Measurements from ENCODE around the gene APBB1IP.
A peak's percentile ranks its signal among the peaks of the same experiment; 100 is the strongest.

Gene APBB1IP

DNA sequence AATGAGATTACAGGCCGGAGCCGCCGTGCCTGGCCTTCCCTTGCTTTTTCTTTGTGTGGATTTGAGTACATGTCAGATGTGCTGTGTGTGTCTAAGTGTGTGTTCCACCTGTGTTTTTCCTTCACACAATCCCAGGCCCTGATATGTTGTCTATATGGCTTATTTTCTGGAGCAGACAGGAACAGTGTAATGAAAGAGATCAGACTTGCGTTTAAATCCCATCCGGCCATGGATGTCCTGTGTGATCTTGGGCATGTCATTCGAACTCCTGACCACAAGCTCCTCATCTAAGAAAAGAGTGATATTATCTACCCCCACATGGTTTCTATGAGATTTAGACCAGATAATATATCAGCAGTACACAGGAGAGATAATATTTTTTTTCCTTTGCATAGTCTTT, 37.2 kb downstream of the APBB1IP start:
- TF ChIP-seq, protein P1, sequence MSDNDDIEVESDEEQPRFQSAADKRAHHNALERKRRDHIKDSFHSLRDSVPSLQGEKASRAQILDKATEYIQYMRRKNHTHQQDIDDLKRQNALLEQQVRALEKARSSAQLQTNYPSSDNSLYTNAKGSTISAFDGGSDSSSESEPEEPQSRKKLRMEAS (IDR thresholded peaks at IDR 0.05; ENCODE audit: low read depth, low read length) = no peak
- TF ChIP-seq MYC (IDR thresholded peaks at IDR 0.05; ENCODE audit: low read depth, low read length) = no peak
- TF ChIP-seq, protein P2, sequence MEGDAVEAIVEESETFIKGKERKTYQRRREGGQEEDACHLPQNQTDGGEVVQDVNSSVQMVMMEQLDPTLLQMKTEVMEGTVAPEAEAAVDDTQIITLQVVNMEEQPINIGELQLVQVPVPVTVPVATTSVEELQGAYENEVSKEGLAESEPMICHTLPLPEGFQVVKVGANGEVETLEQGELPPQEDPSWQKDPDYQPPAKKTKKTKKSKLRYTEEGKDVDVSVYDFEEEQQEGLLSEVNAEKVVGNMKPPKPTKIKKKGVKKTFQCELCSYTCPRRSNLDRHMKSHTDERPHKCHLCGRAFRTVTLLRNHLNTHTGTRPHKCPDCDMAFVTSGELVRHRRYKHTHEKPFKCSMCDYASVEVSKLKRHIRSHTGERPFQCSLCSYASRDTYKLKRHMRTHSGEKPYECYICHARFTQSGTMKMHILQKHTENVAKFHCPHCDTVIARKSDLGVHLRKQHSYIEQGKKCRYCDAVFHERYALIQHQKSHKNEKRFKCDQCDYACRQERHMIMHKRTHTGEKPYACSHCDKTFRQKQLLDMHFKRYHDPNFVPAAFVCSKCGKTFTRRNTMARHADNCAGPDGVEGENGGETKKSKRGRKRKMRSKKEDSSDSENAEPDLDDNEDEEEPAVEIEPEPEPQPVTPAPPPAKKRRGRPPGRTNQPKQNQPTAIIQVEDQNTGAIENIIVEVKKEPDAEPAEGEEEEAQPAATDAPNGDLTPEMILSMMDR (IDR thresholded peaks at IDR 0.05; ENCODE audit: low read depth, low read length) = no peak
- DNase-seq (ENCODE audit: low read depth) = no peak

DNA sequence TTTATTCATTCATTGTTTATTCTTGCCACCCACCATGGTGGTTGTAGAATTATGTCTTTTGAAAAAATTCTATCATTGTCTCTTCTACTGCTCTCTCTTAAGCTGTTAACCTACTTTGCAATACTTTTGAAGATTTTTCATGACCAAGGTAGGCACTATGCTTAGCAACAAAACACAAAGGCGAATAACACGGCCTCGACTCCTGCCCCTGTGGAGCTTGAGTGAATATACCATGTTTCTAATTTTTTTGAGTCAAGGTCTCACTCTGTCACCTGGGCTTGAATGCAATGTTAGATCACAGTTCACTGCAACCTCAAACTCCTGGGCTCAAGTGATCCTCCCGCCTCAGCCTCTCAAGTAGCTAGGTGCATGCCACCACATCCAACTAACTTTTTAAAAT, 39.4 kb downstream of the APBB1IP start:
- no peak for DNase-seq (ENCODE audit: low read depth)
- H3K4me3 ChIP-seq (ENCODE audit: low read depth, low read length) = no peak overlapping the region
- TF ChIP-seq MYC (IDR thresholded peaks at IDR 0.05; ENCODE audit: low read depth, low read length) (no peak), POLR2A (IDR thresholded peaks at IDR 0.05; ENCODE audit: extremely low read depth, insufficient read length) (no peak)
- TF ChIP-seq, protein P2 (IDR thresholded peaks at IDR 0.05; ENCODE audit: low read depth, low read length) = no peak
- TF ChIP-seq, protein P1 (IDR thresholded peaks at IDR 0.05; ENCODE audit: low read depth, low read length) = no peak

More for the DNA sequence above, 37.2 kb downstream of the APBB1IP start:
- no peak overlapping the region for H3K4me3 ChIP-seq (ENCODE audit: low read depth, low read length)

DNA sequence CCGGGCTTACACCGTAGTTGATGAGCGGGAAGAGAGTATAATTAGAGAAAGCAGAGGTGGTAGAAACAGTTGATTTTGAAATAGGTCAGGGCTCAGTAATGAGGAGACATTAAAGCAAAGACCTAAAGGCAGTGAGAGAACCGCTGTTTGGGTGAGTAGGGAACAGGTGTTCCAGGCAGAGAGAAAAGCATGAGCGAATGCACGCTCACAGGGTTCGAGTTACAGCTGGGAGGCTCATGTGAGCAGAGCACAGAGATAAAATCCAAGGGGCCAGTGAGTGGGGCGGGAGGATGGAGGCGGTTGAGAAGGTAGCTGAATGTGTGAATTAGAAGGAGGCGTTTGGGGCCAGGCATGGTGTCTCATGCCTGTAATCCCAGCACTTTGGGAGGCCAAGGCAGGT, 39.9 kb downstream of the APBB1IP start:
- H3K4me3 ChIP-seq (ENCODE audit: low read depth, low read length) = no peak overlapping the region

DNA sequence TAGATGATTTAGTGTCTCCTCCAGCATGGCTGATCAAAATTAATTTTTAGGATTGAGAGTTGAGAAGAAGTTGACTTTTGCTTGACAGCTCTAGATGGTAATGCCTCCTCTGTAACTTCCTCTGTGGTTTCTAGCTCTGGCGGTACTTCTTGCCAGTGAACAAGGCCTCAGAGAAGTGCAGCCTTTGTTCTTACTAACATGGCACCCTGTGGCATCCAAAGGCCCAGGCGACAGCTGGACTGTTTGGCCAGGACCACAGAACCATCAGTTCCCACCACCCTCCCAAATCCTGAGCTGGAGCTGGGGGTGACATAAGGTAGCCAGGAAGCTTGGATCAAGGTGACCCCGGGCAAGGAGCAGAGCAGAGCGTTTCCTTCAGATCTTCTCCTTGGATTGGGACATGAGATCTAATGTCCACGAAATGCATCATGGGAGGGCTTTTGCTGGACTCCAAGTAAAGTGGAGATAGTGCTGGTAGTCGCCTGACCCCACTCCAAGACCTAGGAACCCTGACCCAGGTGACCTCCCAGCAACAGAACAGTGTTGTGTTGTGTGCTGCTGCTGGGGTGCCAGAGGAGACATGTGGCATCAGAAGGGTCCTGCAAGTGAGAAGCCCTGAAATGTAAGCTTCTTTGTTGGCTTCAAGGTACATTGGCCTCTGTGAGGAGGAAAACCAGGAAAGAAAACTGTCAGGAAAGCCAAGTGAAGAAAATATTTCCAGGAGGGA, 41.8 kb downstream of the APBB1IP start:
- H3K4me3 ChIP-seq (ENCODE audit: low read depth, low read length) = no peak overlapping the region
- TF ChIP-seq, protein P2 (IDR thresholded peaks at IDR 0.05; ENCODE audit: low read depth, low read length) = no peak
- DNase-seq (ENCODE audit: low read depth) = peak; percentile 76

More for the DNA sequence above, 39.9 kb downstream of the APBB1IP start:
- TF ChIP-seq MYC (IDR thresholded peaks at IDR 0.05; ENCODE audit: low read depth, low read length) (no peak), POLR2A (IDR thresholded peaks at IDR 0.05; ENCODE audit: extremely low read depth, insufficient read length) (no peak)
- TF ChIP-seq, protein P2 (IDR thresholded peaks at IDR 0.05; ENCODE audit: low read depth, low read length) = no peak
- TF ChIP-seq, protein P1 (IDR thresholded peaks at IDR 0.05; ENCODE audit: low read depth, low read length) = no peak
- DNase-seq (ENCODE audit: low read depth) = no peak

DNA sequence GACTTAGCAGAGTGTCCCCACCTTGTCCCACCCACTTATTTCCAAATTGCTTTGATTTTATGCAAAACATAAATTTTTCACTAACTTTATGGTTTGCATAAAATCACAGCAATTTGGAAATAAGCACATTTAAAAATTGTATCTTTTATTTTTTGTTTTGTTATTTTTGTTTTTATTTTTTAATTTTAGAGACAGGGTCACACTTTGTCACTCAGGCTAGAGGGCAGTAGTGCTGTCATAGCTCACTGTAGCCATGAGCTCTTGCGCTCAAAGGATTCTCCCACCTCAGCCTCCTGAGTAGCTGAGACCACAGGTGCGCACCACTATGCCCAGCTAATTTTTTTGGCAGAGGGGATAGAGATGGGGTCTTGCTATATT, 43.2 kb downstream of the APBB1IP start:
- no peak overlapping the region for H3K4me3 ChIP-seq (ENCODE audit: low read depth, low read length)
- DNase-seq (ENCODE audit: low read depth) = no peak
- TF ChIP-seq MYC (IDR thresholded peaks at IDR 0.05; ENCODE audit: low read depth, low read length) (no peak), POLR2A (IDR thresholded peaks at IDR 0.05; ENCODE audit: extremely low read depth, insufficient read length) (no peak)
- TF ChIP-seq, protein P2 (IDR thresholded peaks at IDR 0.05; ENCODE audit: low read depth, low read length) = no peak
- TF ChIP-seq, protein P1 (IDR thresholded peaks at IDR 0.05; ENCODE audit: low read depth, low read length) = no peak
